Measurements from ENCODE around the gene DNAJA4.
"Not testable (repeated sequence)": the region's sequence is repeated elsewhere in the genome, so short reads cannot be mapped to it uniquely, and the experiment has no call there.

DNA sequence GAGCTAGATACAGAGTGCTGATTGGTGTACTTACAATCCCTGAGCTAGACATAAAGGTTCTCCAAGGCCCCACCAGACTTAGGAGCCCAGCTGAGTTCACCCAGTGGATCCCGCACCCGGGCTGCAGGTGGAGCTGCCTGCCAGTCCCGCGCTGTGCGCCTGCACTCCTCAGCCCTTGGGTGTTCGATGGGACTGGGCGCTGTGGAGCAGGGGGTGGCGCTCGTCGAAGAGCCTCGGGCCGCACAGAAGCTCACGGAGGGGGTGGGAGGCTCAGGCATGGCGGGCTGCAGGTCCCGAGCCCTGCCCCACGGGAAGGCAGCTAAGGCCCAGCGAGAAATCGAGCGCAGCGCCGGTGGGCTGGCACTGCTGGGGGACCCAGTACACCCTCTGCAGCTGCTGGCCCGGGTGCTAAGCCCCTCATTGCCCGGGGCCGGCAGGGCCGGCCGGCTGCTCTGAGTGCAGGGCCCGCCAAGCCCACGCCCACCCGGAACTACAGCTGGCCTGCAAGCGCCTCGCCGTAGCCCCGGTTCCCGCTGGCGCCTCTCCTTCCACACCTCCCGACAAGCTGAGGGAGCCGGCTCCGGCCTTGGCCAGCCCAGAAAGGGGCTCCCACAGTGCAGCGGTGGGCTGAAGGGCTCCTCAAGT is 18.3 kb upstream of the DNAJA4 start:
- TF ChIP-seq POLR2A, POLR2AphosphoS5 (IDR thresholded peaks at IDR 0.05): not testable (repeated sequence)
- TF ChIP-seq, protein P1, sequence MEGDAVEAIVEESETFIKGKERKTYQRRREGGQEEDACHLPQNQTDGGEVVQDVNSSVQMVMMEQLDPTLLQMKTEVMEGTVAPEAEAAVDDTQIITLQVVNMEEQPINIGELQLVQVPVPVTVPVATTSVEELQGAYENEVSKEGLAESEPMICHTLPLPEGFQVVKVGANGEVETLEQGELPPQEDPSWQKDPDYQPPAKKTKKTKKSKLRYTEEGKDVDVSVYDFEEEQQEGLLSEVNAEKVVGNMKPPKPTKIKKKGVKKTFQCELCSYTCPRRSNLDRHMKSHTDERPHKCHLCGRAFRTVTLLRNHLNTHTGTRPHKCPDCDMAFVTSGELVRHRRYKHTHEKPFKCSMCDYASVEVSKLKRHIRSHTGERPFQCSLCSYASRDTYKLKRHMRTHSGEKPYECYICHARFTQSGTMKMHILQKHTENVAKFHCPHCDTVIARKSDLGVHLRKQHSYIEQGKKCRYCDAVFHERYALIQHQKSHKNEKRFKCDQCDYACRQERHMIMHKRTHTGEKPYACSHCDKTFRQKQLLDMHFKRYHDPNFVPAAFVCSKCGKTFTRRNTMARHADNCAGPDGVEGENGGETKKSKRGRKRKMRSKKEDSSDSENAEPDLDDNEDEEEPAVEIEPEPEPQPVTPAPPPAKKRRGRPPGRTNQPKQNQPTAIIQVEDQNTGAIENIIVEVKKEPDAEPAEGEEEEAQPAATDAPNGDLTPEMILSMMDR (IDR thresholded peaks at IDR 0.05): not testable (repeated sequence)

Measured in stomach (tissue), 4 donors.